Kidney glomerular epithelial cell (primary cell): ENCODE data around the gene RHOH.
A peak's percentile ranks its signal among the peaks of the same experiment; 100 is the strongest.

ENCODE experiments used
- DNase-seq: peaks from one replicate; lab custom pipeline; 2025; lab: John Stamatoyannopoulos, UW

Gene RHOH

DNA sequence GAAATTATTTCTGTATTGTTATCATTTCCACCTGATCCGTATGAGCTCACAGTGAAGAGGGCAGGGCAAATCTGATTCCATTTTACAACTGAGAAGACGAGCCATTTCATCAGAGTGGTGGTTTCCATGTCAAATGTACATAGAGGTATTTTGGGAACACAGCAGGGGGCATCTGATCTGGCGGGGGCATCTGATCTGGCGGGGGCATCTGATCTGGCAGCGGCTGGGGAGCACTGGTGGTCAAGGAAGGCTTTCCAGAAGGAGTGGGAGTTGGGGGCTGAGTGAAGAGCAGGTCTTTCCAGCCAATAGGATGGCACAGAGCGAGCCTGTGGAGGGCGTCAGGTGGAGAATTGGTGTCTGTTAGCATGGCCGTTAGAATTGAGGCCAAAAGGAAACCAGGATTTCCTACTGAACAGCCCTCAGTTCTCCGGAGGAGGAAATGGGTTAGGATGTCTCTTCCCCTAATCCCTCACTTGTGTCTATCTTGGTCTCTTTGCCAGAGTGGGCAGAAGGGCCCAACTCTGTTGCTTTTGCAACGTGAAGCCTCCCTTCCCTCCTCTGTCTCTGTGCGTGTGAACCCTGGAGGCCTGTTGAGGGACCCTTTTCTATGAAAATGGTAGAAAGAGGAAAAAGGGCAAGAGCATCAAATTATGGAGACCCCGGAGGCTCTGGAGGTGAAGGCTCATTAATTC lies 41.3 kb downstream of the RHOH start:
- DNase-seq, result no peak

DNA sequence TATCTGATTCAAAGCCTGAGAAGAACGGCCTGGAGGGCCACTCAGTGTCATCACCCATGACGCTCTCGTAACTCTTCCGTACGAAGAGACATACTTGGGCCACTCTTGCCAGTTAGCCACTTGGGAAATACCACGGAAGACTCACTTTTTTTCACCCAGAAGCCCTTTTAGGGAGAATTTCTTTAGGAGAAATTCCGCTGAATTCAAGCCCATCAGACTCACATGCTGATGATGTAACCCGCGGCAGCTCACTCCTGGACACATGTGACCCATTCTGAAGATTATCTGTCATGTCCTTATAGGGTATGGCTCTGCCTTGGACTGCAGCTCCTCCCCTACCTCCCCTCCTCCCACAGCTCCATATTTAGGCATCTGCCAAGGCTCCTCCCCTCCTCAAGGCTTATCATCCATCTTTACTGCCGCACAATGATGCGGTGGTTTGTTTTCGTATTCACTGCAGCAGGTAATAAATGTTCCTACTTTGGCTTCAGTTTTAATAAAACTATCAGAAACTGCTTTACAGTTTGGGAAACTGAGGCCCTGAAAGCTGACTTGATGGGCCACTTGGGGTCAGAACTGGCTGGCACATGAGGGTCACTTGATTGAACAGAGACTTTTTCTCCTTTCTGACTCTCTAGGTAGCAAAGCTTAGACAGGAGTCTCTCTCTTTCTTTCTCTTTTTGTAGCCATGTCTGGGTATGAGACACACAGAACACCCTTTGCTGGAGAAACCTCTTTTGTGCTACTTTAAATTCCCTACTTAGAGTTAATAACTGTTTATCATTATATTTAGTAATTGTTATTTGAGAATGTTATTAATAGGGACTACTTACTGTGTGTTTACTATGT lies 42.1 kb downstream of the RHOH start:
- DNase-seq, result no peak

GRCh38 chr4:40240040-40240653 lies 43.3 kb downstream of the RHOH start:
- no peak for DNase-seq

GRCh38 chr4:40241026-40241425 lies 44.2 kb downstream of the RHOH start:
- no peak for DNase-seq

GRCh38 chr4:40241941-40242340 lies 45.1 kb downstream of the RHOH start:
- no peak for DNase-seq

DNA sequence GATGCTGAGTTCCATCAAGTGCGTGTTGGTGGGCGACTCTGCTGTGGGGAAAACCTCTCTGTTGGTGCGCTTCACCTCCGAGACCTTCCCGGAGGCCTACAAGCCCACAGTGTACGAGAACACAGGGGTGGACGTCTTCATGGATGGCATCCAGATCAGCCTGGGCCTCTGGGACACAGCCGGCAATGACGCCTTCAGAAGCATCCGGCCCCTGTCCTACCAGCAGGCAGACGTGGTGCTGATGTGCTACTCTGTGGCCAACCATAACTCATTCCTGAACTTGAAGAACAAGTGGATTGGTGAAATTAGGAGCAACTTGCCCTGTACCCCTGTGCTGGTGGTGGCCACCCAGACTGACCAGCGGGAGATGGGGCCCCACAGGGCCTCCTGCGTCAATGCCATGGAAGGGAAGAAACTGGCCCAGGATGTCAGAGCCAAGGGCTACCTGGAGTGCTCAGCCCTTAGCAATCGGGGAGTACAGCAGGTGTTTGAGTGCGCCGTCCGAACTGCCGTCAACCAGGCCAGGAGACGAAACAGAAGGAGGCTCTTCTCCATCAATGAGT lies 46.6 kb downstream of the RHOH start:
- no peak for DNase-seq

GRCh38 chr4:40244606-40245005 lies 47.8 kb downstream of the RHOH start:
- no peak for DNase-seq

GRCh38 chr4:40245550-40245949 lies 48.7 kb downstream of the RHOH start:
- no peak for DNase-seq

- DNase-seq, result no peak
Observed at GRCh38 chr4:40246011-40246900, 49.4 kb downstream of the RHOH start.

- DNase-seq, result no peak
Observed at GRCh38 chr4:40246938-40247337, 50.1 kb downstream of the RHOH start.

DNA sequence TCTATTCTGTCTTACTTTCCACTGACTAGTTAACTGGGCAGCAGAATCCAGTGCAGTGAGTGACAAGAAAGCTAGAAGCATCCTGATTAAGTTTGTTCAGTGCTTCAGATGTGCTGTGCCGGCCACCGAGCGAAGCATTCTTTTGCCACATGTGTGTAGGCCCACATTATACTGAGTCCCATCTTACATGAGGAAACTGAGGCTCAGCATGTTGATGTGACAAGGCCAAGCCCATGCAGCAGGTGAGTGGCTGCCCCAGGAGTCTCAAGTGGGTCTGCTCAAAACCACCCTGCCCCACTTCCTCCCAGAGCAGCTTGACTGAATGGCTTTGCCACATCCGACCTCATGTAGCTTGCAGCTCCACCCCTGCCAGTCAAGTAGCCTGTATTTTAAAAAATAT lies 50.5 kb downstream of the RHOH start:
- DNase-seq, result no peak

DNA sequence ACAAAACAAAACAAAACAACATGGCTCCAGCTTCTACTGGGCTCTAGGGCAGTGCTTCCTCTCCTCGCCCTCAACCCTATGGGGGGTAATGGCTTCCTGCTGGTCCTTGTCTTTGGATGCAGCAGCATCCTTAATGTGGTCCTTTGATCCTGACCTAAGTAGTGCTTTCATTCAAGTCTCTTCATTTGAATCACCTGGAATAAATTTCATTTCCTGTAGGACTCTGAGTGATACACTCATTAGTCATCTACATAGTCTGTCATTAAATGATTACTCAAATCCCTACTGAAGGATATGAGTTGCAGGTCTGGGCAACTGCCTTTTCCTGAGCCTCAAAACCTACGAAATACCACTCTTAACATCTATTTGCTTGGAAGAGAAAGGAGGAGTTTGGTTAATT lies 54.5 kb downstream of the RHOH start:
- DNase-seq, result peak; percentile 27

GRCh38 chr4:40253906-40254305 lies 57.1 kb downstream of the RHOH start:
- DNase-seq, result no peak

DNA sequence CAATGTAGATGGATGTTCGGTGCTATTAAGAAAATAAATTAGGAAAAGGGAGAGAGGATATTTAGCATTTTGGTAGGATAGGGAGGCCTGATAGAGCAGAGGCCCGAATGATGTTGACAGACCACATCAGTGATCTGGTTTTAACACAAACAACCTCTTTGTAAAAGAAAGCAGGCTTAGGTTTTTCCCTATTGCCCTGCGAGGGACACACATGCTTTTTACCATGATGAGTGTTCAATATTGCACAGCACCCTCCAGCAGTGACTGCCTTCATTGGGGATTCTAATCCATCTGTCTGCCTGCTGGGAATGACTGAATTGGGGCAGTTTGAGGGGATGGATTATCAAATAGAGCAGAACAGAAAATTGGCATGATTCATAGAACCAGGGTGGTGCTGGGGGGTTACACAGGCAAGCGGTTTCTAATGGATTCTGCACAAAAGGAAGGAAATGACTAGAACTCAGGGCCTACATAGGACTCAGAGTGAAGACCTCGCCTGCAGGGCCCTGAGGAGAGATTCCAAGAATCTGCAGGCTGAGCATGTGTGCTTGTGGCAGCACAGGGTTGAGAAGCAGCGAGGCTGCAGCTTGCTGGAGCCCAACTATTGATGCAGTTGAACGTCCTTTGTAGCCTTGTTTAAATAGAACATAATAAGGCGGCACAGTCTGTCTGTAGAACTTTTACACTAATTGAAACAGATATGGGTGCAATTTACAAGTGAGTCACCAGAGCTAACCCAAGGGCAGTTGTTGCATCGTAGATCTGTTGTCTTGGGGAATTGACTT lies 58.0 kb downstream of the RHOH start:
- no peak for DNase-seq

DNA sequence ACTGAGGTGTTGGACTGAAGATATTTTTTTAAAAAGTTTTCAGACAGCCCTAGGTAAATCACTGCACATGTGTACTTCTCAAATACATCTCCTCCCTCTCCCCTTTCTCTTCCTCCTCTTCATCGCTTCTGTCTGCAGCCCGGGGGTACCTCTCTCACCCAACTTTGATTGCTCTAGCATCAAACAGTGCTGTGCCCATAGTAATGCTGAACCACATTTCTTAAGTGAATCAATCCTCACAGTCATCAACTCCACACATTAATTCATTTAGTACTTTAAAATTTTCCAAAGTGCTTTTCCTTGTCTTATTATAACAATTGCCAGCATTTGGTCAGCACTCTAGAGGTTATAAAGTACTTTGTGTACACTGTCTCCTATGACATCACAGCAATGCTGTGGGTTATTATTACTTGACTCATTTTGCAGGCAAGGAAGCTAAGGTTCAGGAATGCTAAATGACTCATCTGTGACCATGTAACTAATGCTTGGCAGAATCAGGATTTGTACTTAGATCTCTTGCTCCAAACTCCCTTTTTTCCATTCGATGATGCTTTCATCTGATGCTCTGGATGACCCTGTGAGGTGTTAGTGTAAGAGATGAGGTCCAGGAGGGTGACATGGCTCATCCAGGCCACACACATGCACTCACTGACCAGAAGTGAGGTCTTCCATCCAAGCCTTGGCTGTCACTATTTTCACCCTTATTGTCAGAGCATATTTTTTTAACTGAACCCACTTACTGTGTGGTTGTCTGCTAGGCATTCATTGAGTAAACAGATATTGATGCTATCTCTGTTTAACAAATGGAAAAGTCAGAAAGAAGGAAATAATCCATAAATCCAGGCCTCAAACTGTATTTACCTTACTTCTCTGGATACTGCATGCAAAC lies 58.8 kb downstream of the RHOH start:
- peak; percentile 89 for DNase-seq

- no peak for DNase-seq
Observed at GRCh38 chr4:40256329-40256728, 59.5 kb downstream of the RHOH start.

GRCh38 chr4:40256817-40257216 lies 60.0 kb downstream of the RHOH start:
- no peak for DNase-seq

DNA sequence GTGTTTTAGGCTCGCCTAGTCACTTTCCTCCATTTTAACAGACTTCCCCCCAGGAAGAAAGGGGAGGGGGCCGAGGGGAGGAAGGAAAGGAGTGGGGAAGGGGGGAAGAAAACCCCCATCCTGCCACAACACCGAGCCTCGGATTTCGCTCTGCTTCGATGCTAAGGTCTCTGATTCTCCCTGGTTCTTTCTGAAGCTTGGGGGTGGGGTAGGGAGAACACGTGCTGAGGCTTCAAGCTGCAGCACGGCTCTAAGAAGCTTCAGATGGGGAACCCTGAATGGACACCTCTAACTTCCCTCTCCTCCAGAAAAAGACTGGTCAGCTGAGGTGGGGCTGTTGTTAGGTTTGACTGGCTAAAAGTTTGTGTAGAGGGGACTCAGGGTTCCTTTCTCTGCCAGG lies 61.8 kb downstream of the RHOH start:
- DNase-seq, result no peak

- DNase-seq, result no peak
Observed at GRCh38 chr4:40261231-40262076, 64.6 kb downstream of the RHOH start.
